Nephron progenitor cell (in vitro differentiated cells): ENCODE measurements around the gene FOXI1.

Experiments
- DNase-seq: peaks from one replicate; pipeline ENCODE4 v3.0.0; 2021
- H3K27ac Mint-ChIP-seq: 2 replicates; pipeline ENCODE4 v1.8.0; 2021; ENCODE audit warnings: mild to moderate bottlenecking, moderate library complexity, mixed read lengths
- H3K27me3 Mint-ChIP-seq: 2 replicates; pipeline ENCODE4 v1.8.0; 2021; ENCODE audit warnings: mild to moderate bottlenecking, low read depth, mixed read lengths; ENCODE audit not compliant: poor library complexity
- H3K36me3 Mint-ChIP-seq: 2 replicates; pipeline ENCODE4 v1.8.0; 2021; ENCODE audit warnings: low read depth, mixed read lengths
- H3K4me1 Mint-ChIP-seq: 2 replicates; pipeline ENCODE4 v1.8.0; 2021; ENCODE audit warnings: mixed read lengths
- H3K4me3 Mint-ChIP-seq: 2 replicates; pipeline ENCODE4 v1.8.0; 2021; ENCODE audit warnings: mild to moderate bottlenecking, moderate library complexity, mixed read lengths
- H3K9me3 Mint-ChIP-seq: 2 replicates; pipeline ENCODE4 v1.8.0; 2021; ENCODE audit warnings: mild to moderate bottlenecking, moderate library complexity, mixed read lengths
- CTCF ChIP-seq: fragments of 200-600 bp; sonication (generic); IDR thresholded peaks from 2 replicates; pipeline ENCODE4 v1.5.0; 2021; ENCODE audit warnings: antibody characterized with exemption

The FOXI1 gene

GRCh38 chr5:170132976-170133448, 27.3 kb downstream of the FOXI1 start:
- no peak overlapping the region for H3K27ac Mint-ChIP-seq

GRCh38 chr5:170135796-170136490, 30.2 kb downstream of the FOXI1 start:
- no peaks in the 10 kb centered on the region for H3K36me3 Mint-ChIP-seq
- no peaks in the 10 kb centered on the region for H3K9me3 Mint-ChIP-seq
- no peak for DNase-seq
- TF ChIP-seq CTCF = no peak
- H3K4me1 Mint-ChIP-seq = peaks cover 7% of the 10 kb centered on the region
- H3K4me3 Mint-ChIP-seq = no peak overlapping the region
- H3K27ac Mint-ChIP-seq = no peak overlapping the region
- H3K27me3 Mint-ChIP-seq = peaks cover 19% of the 10 kb centered on the region

More at GRCh38 chr5:170132976-170133448, 27.3 kb downstream of the FOXI1 start:
- H3K27me3 Mint-ChIP-seq = peaks cover 9% of the 10 kb centered on the region
- no peak for TF ChIP-seq CTCF
- H3K36me3 Mint-ChIP-seq = no peaks in the 10 kb centered on the region
- no peaks in the 10 kb centered on the region for H3K4me1 Mint-ChIP-seq
- DNase-seq = no peak
- peaks cover 5% of the 10 kb centered on the region for H3K9me3 Mint-ChIP-seq
- H3K4me3 Mint-ChIP-seq = no peak overlapping the region

GRCh38 chr5:170136506-170136905, 30.8 kb downstream of the FOXI1 start:
- Mint-ChIP-seq H3K4me3 (no peak overlapping the region), H3K36me3 (no peaks in the 10 kb centered on the region), H3K27ac (no peak overlapping the region), H3K27me3 (peaks cover 19% of the 10 kb centered on the region), H3K9me3 (no peaks in the 10 kb centered on the region), H3K4me1 (peaks cover 7% of the 10 kb centered on the region)
- no peak for TF ChIP-seq CTCF
- no peak for DNase-seq

GRCh38 chr5:170137694-170138214, 32.1 kb downstream of the FOXI1 start:
- no peak for DNase-seq
- peaks cover 19% of the 10 kb centered on the region for H3K27me3 Mint-ChIP-seq
- no peaks in the 10 kb centered on the region for H3K36me3 Mint-ChIP-seq
- no peak for TF ChIP-seq CTCF
- H3K4me3 Mint-ChIP-seq = no peak overlapping the region
- no peak overlapping the region for H3K27ac Mint-ChIP-seq
- no peaks in the 10 kb centered on the region for H3K9me3 Mint-ChIP-seq
- H3K4me1 Mint-ChIP-seq = peaks cover 7% of the 10 kb centered on the region

GRCh38 chr5:170138273-170138672, 32.6 kb downstream of the FOXI1 start:
- no peak for DNase-seq
- no peak overlapping the region for H3K27ac Mint-ChIP-seq
- H3K9me3 Mint-ChIP-seq = no peaks in the 10 kb centered on the region
- H3K27me3 Mint-ChIP-seq = peaks cover 19% of the 10 kb centered on the region
- TF ChIP-seq CTCF = no peak
- no peak overlapping the region for H3K4me3 Mint-ChIP-seq
- peaks cover 7% of the 10 kb centered on the region for H3K4me1 Mint-ChIP-seq
- no peaks in the 10 kb centered on the region for H3K36me3 Mint-ChIP-seq
